ENCODE data around the gene ALDH1L1. TPM values are rescaled to one million over a fixed set of nuclear protein-coding genes. Genes with fewer than 3 reads are reported as not detected.

Gene ALDH1L1
- total and polyA plus RNA-seq, 4 donors: 0.51 to 9.0 (median 2.8) TPM

- Histone ChIP-seq H3K36me3 (ENCODE audit: control insufficient read depth in 4 of 4, insufficient read depth in 4 of 4, low read length in 4 of 4) (no peaks in the 10 kb centered on the region), H3K4me1 (ENCODE audit: control insufficient read depth in 5 of 5, insufficient read depth in 5 of 5, low read length in 5 of 5) (no peaks in the 10 kb centered on the region), H3K9me3 (ENCODE audit: control insufficient read depth in 4 of 4, insufficient read depth in 3 of 4, low read length in 3 of 4) (no peaks in the 10 kb centered on the region), H3K4me3 (no peak overlapping the region), H3K27ac (ENCODE audit: low read depth in 1 of 2, low read length in 1 of 2) (no peak overlapping the region), H3K27me3 (ENCODE audit: control insufficient read depth in 3 of 3, insufficient read depth in 3 of 3, low read length in 2 of 3) (no peaks in the 10 kb centered on the region), H3K9ac (ENCODE audit: insufficient read depth in 1 of 2, low read length in 2 of 2) (no peak overlapping the region)
- DNase-seq (peak in 1 of 3 donors; percentile 4), ATAC-seq (ENCODE audit: insufficient read depth, low FRiP score) (no peak)
- TF ChIP-seq CTCF (IDR thresholded peaks at IDR 0.05; ENCODE audit: control extremely low read depth, extremely low read depth): no peak
- 92 to 93% methylated on average over 8 of the region's 8 CpGs for WGBS, 2 donors
Observed at GRCh38 chr3:126137490-126138130, 42.8 kb downstream of the ALDH1L1 start.

GRCh38 chr3:126136428-126137220 lies 43.8 kb downstream of the ALDH1L1 start:
- Histone ChIP-seq H3K9me3 (ENCODE audit: control insufficient read depth in 4 of 4, insufficient read depth in 3 of 4, low read length in 3 of 4) (no peaks in the 10 kb centered on the region), H3K27me3 (ENCODE audit: control insufficient read depth in 3 of 3, insufficient read depth in 3 of 3, low read length in 2 of 3) (no peaks in the 10 kb centered on the region), H3K27ac (ENCODE audit: low read depth in 1 of 2, low read length in 1 of 2) (no peak overlapping the region), H3K9ac (ENCODE audit: insufficient read depth in 1 of 2, low read length in 2 of 2) (no peak overlapping the region), H3K4me3 (no peak overlapping the region), H3K4me1 (ENCODE audit: control insufficient read depth in 5 of 5, insufficient read depth in 5 of 5, low read length in 5 of 5) (no peaks in the 10 kb centered on the region), H3K36me3 (ENCODE audit: control insufficient read depth in 4 of 4, insufficient read depth in 4 of 4, low read length in 4 of 4) (no peaks in the 10 kb centered on the region)
- DNase-seq (peak in 1 of 3 donors; percentile 10), ATAC-seq (ENCODE audit: insufficient read depth, low FRiP score) (no peak)
- 83 to 90% methylated on average over 11 of the region's 11 CpGs for WGBS, 2 donors
- no peak for TF ChIP-seq CTCF (IDR thresholded peaks at IDR 0.05; ENCODE audit: control extremely low read depth, extremely low read depth)

GRCh38 chr3:126135406-126136076 lies 44.8 kb downstream of the ALDH1L1 start:
- Histone ChIP-seq H3K36me3 (ENCODE audit: control insufficient read depth in 4 of 4, insufficient read depth in 4 of 4, low read length in 4 of 4) (no peaks in the 10 kb centered on the region), H3K27me3 (ENCODE audit: control insufficient read depth in 3 of 3, insufficient read depth in 3 of 3, low read length in 2 of 3) (no peaks in the 10 kb centered on the region), H3K9ac (ENCODE audit: insufficient read depth in 1 of 2, low read length in 2 of 2) (no peak overlapping the region), H3K27ac (ENCODE audit: low read depth in 1 of 2, low read length in 1 of 2) (no peak overlapping the region), H3K4me3 (no peak overlapping the region), H3K9me3 (ENCODE audit: control insufficient read depth in 4 of 4, insufficient read depth in 3 of 4, low read length in 3 of 4) (no peaks in the 10 kb centered on the region), H3K4me1 (ENCODE audit: control insufficient read depth in 5 of 5, insufficient read depth in 5 of 5, low read length in 5 of 5) (no peaks in the 10 kb centered on the region)
- ATAC-seq (ENCODE audit: insufficient read depth, low FRiP score) (no peak), DNase-seq (peak in 1 of 3 donors; percentile 6)
- 92 to 98% methylated on average over 15 of the region's 15 CpGs for WGBS, 2 donors
- no peak for TF ChIP-seq CTCF (IDR thresholded peaks at IDR 0.05; ENCODE audit: control extremely low read depth, extremely low read depth)
